Neural cell (in vitro differentiated cells): ENCODE results near the gene NEK2.

Experiments used
- CTCF ChIP-seq: fragments of 450-650 bp; IDR thresholded peaks from 2 replicates; pipeline ENCODE4 v1.5.1; 2014; ENCODE audit warnings: antibody characterized with exemption, mild to moderate bottlenecking, moderate library complexity; ENCODE audit not compliant: poor library complexity, severe bottlenecking
- EP300 ChIP-seq: fragments of 450-650 bp; conservative IDR thresholded peaks from 2 replicates; pipeline ENCODE4 v1.6.1; 2014; ENCODE audit warnings: antibody characterized with exemption, mild to moderate bottlenecking, moderate library complexity; ENCODE audit not compliant: poor library complexity, severe bottlenecking
- EZH2 ChIP-seq: fragments of 200-600, 300-800 bp; shearing (Covaris generic), sonication (generic); IDR thresholded peaks from 2 replicates; pipeline ENCODE4 v1.6.1; 2014; ENCODE audit warnings: antibody characterized with exemption, low read length, borderline replicate concordance, mild to moderate bottlenecking; ENCODE audit not compliant: insufficient read depth, poor library complexity, severe bottlenecking
- MXI1 ChIP-seq: fragments of 450-650 bp; conservative IDR thresholded peaks from 2 replicates; pipeline ENCODE4 v1.6.1; 2014; ENCODE audit warnings: antibody characterized with exemption, mild to moderate bottlenecking; ENCODE audit not compliant: poor library complexity, severe bottlenecking
- POLR2AphosphoS5 ChIP-seq: IDR thresholded peaks from 2 replicates; pipeline ENCODE4 v1.6.1; 2012

GRCh38 chr1:211711315-211711705 is 35.9 kb upstream of the NEK2 start:
- TF ChIP-seq EP300, result no peak
- TF ChIP-seq CTCF, result no peak
- TF ChIP-seq POLR2AphosphoS5, result no peak
- no peak for TF ChIP-seq MXI1
- no peak for TF ChIP-seq EZH2
